ENCODE results near the gene IZUMO1. TPM values are rescaled to one million over a fixed set of nuclear protein-coding genes. Genes with fewer than 3 reads are reported as not detected.
"Not testable (repeated sequence)": the region's sequence is repeated elsewhere in the genome, so short reads cannot be mapped to it uniquely, and the experiment has no call there.

The IZUMO1 gene
- total and polyA plus RNA-seq, 10 donors, result 0.26 to 5.3 (median 1.0) TPM; not detected in 1

GRCh38 chr19:48793271-48793670 is 46.6 kb upstream of the IZUMO1 start:
- TF ChIP-seq CTCF (IDR thresholded peaks at IDR 0.05 in 8 of 11, conservative IDR thresholded peaks at IDR 0.05 in 3 of 11) (no peak), POLR2AphosphoS5 (IDR thresholded peaks at IDR 0.05) (peak in 1 of 3 donors; percentile 22), POLR2A (IDR thresholded peaks at IDR 0.05) (no peak)
- Histone ChIP-seq H3K27ac (peak overlapping the region in 2 of 8 donors; percentile 10 to 38), H3K4me3 (no peak overlapping the region), H3K36me3 (no peaks in the 10 kb centered on the region), H3K4me1 (peaks cover 0 to 15% (median 9%) of the 10 kb centered on the region in 6 donors), H3K9me3 (no peaks in the 10 kb centered on the region), H3K27me3 (replicated peaks in 1 of 7) (no peaks in the 10 kb centered on the region)
- 58 to 71% (median 67%) methylated on average over 8 of the region's 8 CpGs for WGBS, 5 donors
- intact Hi-C loops (cut with DNase I; ENCODE audit: low total_unique reads), result no loop called here
- DNase-seq, result no peak

DNA sequence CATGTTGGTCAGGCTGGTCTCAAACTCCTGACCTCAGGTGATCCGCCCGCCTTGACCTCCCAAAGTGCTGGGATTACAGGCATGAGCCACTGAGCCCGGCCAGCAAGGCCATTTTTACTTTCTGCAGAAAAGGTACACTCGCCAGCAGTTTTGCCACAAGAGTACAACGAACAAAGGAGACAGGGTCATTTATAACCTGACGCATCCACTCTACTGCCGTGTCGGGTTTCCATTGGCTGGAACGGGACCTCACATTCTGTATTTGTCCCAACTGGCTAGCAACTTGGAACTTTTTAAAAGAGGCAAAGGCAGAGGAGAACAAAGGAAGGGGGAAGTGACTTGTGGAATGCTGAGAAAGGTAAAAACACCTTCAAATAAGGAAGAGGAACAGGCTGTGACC is 40.6 kb upstream of the IZUMO1 start:
- 84 to 93% (median 89%) methylated on average over 9 of the region's 9 CpGs for WGBS, 5 donors
- H3K36me3 ChIP-seq; H3K27me3 ChIP-seq (replicated peaks in 1 of 7); H3K4me3 ChIP-seq; H3K9me3 ChIP-seq; DNase-seq; H3K27ac ChIP-seq: not testable (repeated sequence)
- intact Hi-C loops (cut with DNase I; ENCODE audit: low total_unique reads), result loop anchor here (5.0 kb wide), 1 partner anchor 50 kb away; the partner anchor contains the start of gene HSD17B14
- H3K4me1 ChIP-seq, result peaks cover 0 to 14% (median 6%) of the 10 kb centered on the region in 6 donors

- H3K36me3 ChIP-seq; H3K4me3 ChIP-seq; H3K27ac ChIP-seq; H3K9me3 ChIP-seq; H3K27me3 ChIP-seq (replicated peaks in 1 of 7); DNase-seq: not testable (repeated sequence)
- intact Hi-C loops (cut with DNase I; ENCODE audit: low total_unique reads), result loop anchor here (5.0 kb wide), 1 partner anchor 51 kb away; the partner anchor contains the start of gene HSD17B14
- H3K4me1 ChIP-seq, result peaks cover 4 to 23% (median 14%) of the 10 kb centered on the region in 6 donors
- WGBS, 5 donors, result 91 to 99% (median 93%) methylated on average over 7 of the region's 7 CpGs
These were observed 39.7 kb upstream of the IZUMO1 start for GRCh38 chr19:48786422-48786821.

GRCh38 chr19:48784527-48784926 is 37.8 kb upstream of the IZUMO1 start:
- no peak for DNase-seq
- TF ChIP-seq POLR2AphosphoS5 (IDR thresholded peaks at IDR 0.05) (no peak), POLR2A (IDR thresholded peaks at IDR 0.05) (no peak), CTCF (IDR thresholded peaks at IDR 0.05 in 8 of 11, conservative IDR thresholded peaks at IDR 0.05 in 3 of 11) (no peak)
- intact Hi-C loops (cut with DNase I; ENCODE audit: low total_unique reads), result no loop called here
- Histone ChIP-seq H3K27me3 (replicated peaks in 1 of 7) (no peaks in the 10 kb centered on the region), H3K4me1 (peaks cover 11 to 33% (median 24%) of the 10 kb centered on the region in 6 donors), H3K9me3 (no peaks in the 10 kb centered on the region), H3K36me3 (no peaks in the 10 kb centered on the region), H3K4me3 (no peak overlapping the region), H3K27ac (no peak overlapping the region)
- 54 to 70% (median 67%) methylated on average over 5 of the region's 5 CpGs for WGBS, 5 donors

GRCh38 chr19:48780631-48781391 is 34.1 kb upstream of the IZUMO1 start:
- Histone ChIP-seq H3K4me1 (peaks cover 11 to 30% (median 20%) of the 10 kb centered on the region in 6 donors), H3K9me3 (no peaks in the 10 kb centered on the region), H3K27ac (peak overlapping the region in 7 of 8 donors; percentile 4 to 73 (median 64)), H3K4me3 (no peak overlapping the region), H3K36me3 (no peaks in the 10 kb centered on the region), H3K27me3 (replicated peaks in 1 of 7) (no peaks in the 10 kb centered on the region)
- WGBS, 5 donors, result 56 to 62% (median 59%) methylated on average over 14 of the region's 14 CpGs
- intact Hi-C loops (cut with DNase I; ENCODE audit: low total_unique reads), result no loop called here
- no peak for DNase-seq
- no peak for TF ChIP-seq POLR2A (IDR thresholded peaks at IDR 0.05)
- peak in 1 of 3 donors; percentile 2 for TF ChIP-seq POLR2AphosphoS5 (IDR thresholded peaks at IDR 0.05)
